ENCODE results near the gene PDE6H. TPM values are rescaled to one million over a fixed set of nuclear protein-coding genes. Genes with fewer than 3 reads are reported as not detected.

Gene PDE6H
- total RNA-seq, 3 donors from 2014 or later = not detected

GRCh38 chr12:14974633-14975032, 1.8 kb downstream of the PDE6H start:
- H3K4me1 Mint-ChIP-seq (ENCODE audit: low read depth) = peaks cover 37% of the 10 kb centered on the region
- H3K9me3 Mint-ChIP-seq = no peaks in the 10 kb centered on the region
- no peaks in the 10 kb centered on the region for H3K27me3 Mint-ChIP-seq (ENCODE audit: low read depth)
- H3K4me3 Mint-ChIP-seq = no peak overlapping the region
- no peaks in the 10 kb centered on the region for H3K36me3 Mint-ChIP-seq (ENCODE audit: insufficient read depth)
- DNase-seq (no peak), ATAC-seq (no peak)

- no peak for ATAC-seq
- Mint-ChIP-seq H3K4me1 (ENCODE audit: low read depth) (peaks cover 41% of the 10 kb centered on the region), H3K27me3 (ENCODE audit: low read depth) (no peaks in the 10 kb centered on the region), H3K36me3 (ENCODE audit: insufficient read depth) (no peaks in the 10 kb centered on the region), H3K4me3 (no peak overlapping the region), H3K9me3 (no peaks in the 10 kb centered on the region)
- no peak for DNase-seq
Observed at GRCh38 chr12:14975457-14975856, 2.6 kb downstream of the PDE6H start.

GRCh38 chr12:14976658-14977057, 3.8 kb downstream of the PDE6H start:
- H3K9me3 Mint-ChIP-seq = no peaks in the 10 kb centered on the region
- H3K36me3 Mint-ChIP-seq (ENCODE audit: insufficient read depth) = no peaks in the 10 kb centered on the region
- H3K4me3 Mint-ChIP-seq = no peak overlapping the region
- no peaks in the 10 kb centered on the region for H3K27me3 Mint-ChIP-seq (ENCODE audit: low read depth)
- ATAC-seq (no peak), DNase-seq (no peak)
- H3K4me1 Mint-ChIP-seq (ENCODE audit: low read depth) = peaks cover 48% of the 10 kb centered on the region

DNA sequence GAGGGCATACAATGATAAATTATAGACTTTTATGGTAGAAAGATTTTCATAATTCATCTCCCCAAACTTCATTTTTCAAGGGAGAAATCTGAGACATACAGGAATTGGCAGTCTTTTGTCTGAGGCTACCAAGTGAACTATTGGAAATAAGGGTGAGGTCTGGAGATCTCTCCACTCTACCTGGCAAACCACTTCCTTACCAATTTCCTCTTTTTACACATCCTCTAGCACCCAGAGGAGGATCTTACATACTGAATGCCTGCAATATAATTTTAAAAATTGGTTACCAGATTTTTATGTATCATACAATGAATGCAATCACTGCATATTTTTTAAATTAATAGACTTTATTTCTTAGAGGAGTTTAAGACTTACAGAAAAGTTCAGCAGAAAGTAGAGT, 6.6 kb downstream of the PDE6H start:
- Mint-ChIP-seq H3K4me3 (no peak overlapping the region), H3K4me1 (ENCODE audit: low read depth) (peaks cover 53% of the 10 kb centered on the region), H3K9me3 (no peaks in the 10 kb centered on the region), H3K27me3 (ENCODE audit: low read depth) (no peaks in the 10 kb centered on the region), H3K36me3 (ENCODE audit: insufficient read depth) (no peaks in the 10 kb centered on the region)
- no peak for DNase-seq
- no peak for ATAC-seq

GRCh38 chr12:14981049-14981448, 8.2 kb downstream of the PDE6H start:
- Mint-ChIP-seq H3K9me3 (no peaks in the 10 kb centered on the region), H3K4me1 (ENCODE audit: low read depth) (peaks cover 56% of the 10 kb centered on the region), H3K4me3 (no peak overlapping the region), H3K27me3 (ENCODE audit: low read depth) (no peaks in the 10 kb centered on the region), H3K36me3 (ENCODE audit: insufficient read depth) (no peaks in the 10 kb centered on the region)
- DNase-seq = no peak
- ATAC-seq = no peak

DNA sequence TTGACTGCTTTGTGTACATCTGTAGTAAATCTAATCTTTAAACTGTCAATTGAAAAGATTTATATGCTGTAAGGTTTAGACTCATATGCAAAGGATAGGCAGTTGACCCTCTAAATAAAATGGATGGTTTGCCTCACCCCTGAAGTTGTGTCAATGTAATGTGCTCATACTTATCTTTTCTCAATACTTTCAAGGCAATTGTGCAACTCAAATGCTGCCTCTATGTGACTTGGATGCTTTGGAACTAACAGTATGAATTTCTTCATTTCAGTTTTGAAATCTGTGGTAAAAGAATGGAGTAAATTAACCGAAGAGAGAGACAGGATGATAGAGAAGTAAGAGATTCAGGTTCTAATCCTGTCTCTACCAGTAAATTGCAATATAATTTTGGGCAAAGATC, 9.7 kb downstream of the PDE6H start:
- Mint-ChIP-seq H3K4me3 (no peak overlapping the region), H3K36me3 (ENCODE audit: insufficient read depth) (no peaks in the 10 kb centered on the region)

DNA sequence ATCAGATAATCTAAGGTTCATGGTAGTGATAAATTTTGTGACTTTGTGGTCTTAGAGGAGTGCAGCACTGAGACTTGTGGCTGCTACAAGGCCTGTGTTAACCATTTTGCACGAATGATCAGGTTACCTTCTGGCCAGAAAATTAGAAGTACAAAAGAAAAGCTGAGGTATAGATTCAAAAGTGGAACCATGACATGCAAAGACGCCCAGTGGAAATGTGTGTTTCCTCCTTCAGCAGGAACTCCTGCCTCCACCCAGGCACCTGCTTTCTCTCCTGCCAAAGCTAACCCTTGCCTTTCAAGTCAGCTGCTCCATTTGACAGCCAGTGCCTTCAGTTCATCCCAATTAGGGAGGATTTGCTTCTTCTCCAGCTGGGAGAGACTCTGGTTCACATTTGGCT, 10.1 kb downstream of the PDE6H start:
- H3K36me3 Mint-ChIP-seq (ENCODE audit: insufficient read depth) = no peaks in the 10 kb centered on the region
- H3K4me1 Mint-ChIP-seq (ENCODE audit: low read depth) = peaks cover 54% of the 10 kb centered on the region
- DNase-seq (no peak), ATAC-seq (no peak)
- no peaks in the 10 kb centered on the region for H3K9me3 Mint-ChIP-seq
- H3K4me3 Mint-ChIP-seq = no peak overlapping the region
- no peaks in the 10 kb centered on the region for H3K27me3 Mint-ChIP-seq (ENCODE audit: low read depth)

More for the DNA sequence above, 9.7 kb downstream of the PDE6H start:
- H3K27me3 Mint-ChIP-seq (ENCODE audit: low read depth) = no peaks in the 10 kb centered on the region
- H3K9me3 Mint-ChIP-seq = no peaks in the 10 kb centered on the region
- peaks cover 56% of the 10 kb centered on the region for H3K4me1 Mint-ChIP-seq (ENCODE audit: low read depth)
- no peak for ATAC-seq
- DNase-seq = no peak

- Mint-ChIP-seq H3K36me3 (ENCODE audit: insufficient read depth) (no peaks in the 10 kb centered on the region), H3K4me3 (no peak overlapping the region), H3K27me3 (ENCODE audit: low read depth) (no peaks in the 10 kb centered on the region), H3K9me3 (no peaks in the 10 kb centered on the region), H3K4me1 (ENCODE audit: low read depth) (peaks cover 47% of the 10 kb centered on the region)
- DNase-seq (no peak), ATAC-seq (no peak)
Observed at GRCh38 chr12:14984036-14984435, 11.2 kb downstream of the PDE6H start.

GRCh38 chr12:14984766-14985285, 12.0 kb downstream of the PDE6H start:
- peaks cover 48% of the 10 kb centered on the region for H3K4me1 Mint-ChIP-seq (ENCODE audit: low read depth)

DNA sequence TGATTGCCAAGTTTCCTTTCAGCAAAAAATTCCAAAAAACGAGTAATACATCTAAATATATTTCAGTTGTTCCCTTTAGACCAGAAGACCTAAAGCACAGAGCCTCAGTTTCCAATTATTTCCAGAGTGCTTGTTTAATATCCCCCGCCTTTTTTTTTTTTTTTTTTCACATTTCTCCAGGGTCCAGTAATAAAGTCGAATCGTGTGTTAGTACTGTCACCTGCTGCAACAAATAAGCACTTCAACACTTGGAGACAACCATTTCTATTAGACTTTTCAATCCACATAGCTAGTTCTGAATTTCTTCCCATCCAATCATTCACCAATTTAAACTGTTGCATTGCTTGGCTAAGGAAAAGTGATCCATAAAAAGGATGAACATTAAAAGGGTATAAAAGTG, 13.6 kb downstream of the PDE6H start:
- no peak for ATAC-seq
- no peak for DNase-seq
- Mint-ChIP-seq H3K4me3 (no peak overlapping the region), H3K27me3 (ENCODE audit: low read depth) (no peaks in the 10 kb centered on the region), H3K9me3 (peaks cover 5% of the 10 kb centered on the region), H3K36me3 (ENCODE audit: insufficient read depth) (no peaks in the 10 kb centered on the region), H3K4me1 (ENCODE audit: low read depth) (peaks cover 35% of the 10 kb centered on the region)

More at GRCh38 chr12:14984766-14985285, 12.0 kb downstream of the PDE6H start:
- no peaks in the 10 kb centered on the region for H3K27me3 Mint-ChIP-seq (ENCODE audit: low read depth)
- ATAC-seq (no peak), DNase-seq (no peak)
- no peaks in the 10 kb centered on the region for H3K36me3 Mint-ChIP-seq (ENCODE audit: insufficient read depth)
- H3K4me3 Mint-ChIP-seq = no peak overlapping the region
- no peaks in the 10 kb centered on the region for H3K9me3 Mint-ChIP-seq

DNA sequence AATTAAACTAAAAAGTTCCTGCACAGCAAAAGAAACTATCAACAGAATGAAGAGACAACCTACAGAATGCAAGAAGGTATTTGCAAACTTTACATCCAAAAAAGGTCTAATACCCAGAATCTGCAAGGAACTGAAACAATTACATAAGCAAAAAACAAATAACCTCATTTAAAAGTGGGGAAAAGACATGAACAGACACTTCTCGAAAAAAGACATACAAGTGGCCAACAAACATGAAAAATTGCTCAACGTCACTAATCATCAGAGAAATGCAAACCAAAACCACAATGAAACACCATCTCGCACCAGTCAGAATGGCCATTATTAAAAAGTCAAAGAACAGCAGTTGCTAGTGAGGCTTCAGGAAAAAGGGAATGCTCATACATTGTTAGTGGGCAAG, 15.2 kb downstream of the PDE6H start:
- no peak for DNase-seq
- Mint-ChIP-seq H3K4me1 (ENCODE audit: low read depth) (peaks cover 24% of the 10 kb centered on the region), H3K9me3 (peaks cover 6% of the 10 kb centered on the region), H3K36me3 (ENCODE audit: insufficient read depth) (no peaks in the 10 kb centered on the region), H3K4me3 (no peak overlapping the region), H3K27me3 (ENCODE audit: low read depth) (no peaks in the 10 kb centered on the region)
- ATAC-seq = no peak

DNA sequence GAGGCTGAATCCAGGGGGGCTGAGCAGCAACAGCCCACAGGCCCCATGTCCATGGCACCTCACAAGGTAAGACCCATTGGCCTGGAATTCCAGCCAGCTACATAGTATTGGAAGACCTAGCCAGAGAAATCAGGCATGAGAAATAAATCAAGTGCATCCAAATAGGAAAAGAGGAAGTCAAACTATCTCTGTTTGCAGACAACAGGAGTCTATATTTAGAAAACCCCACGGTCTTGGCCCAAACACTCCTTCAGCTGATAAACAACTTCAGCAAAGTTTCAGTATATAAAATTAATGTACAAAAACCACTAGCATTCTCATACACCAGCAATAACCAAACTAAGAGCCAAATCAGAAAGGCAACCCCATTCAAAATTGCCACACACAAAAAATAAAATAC, 16.9 kb downstream of the PDE6H start:
- Mint-ChIP-seq H3K4me1 (ENCODE audit: low read depth) (peaks cover 28% of the 10 kb centered on the region), H3K9me3 (peaks cover 6% of the 10 kb centered on the region), H3K27me3 (ENCODE audit: low read depth) (no peaks in the 10 kb centered on the region), H3K36me3 (ENCODE audit: insufficient read depth) (no peaks in the 10 kb centered on the region), H3K4me3 (no peak overlapping the region)
- ATAC-seq = no peak
- DNase-seq = no peak

DNA sequence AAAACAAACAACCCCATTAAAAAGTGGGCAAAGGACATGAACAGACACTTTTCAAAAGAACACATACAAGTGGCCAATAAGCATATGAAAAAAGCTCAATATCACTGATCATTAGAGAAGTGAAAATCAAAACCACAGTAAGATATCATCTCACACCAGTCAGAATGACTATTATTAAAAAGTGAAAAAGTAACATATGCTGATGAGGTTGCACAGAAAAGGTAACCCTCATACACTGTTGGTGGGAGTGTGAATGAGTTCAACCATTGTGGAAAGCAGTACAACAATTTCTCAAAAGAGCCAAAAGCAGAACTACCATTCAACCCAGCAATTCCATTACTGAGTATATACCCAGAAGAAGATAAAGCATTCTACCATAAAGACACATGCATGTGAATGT, 18.2 kb downstream of the PDE6H start:
- Mint-ChIP-seq H3K4me1 (ENCODE audit: low read depth) (peaks cover 38% of the 10 kb centered on the region), H3K4me3 (no peak overlapping the region), H3K36me3 (ENCODE audit: insufficient read depth) (no peaks in the 10 kb centered on the region), H3K9me3 (peaks cover 6% of the 10 kb centered on the region), H3K27me3 (ENCODE audit: low read depth) (no peaks in the 10 kb centered on the region)
- ATAC-seq (no peak), DNase-seq (no peak)

GRCh38 chr12:14992673-14993072, 19.8 kb downstream of the PDE6H start:
- no peak for ATAC-seq
- H3K36me3 Mint-ChIP-seq (ENCODE audit: insufficient read depth) = no peaks in the 10 kb centered on the region
- H3K4me1 Mint-ChIP-seq (ENCODE audit: low read depth) = peaks cover 38% of the 10 kb centered on the region
- no peaks in the 10 kb centered on the region for H3K27me3 Mint-ChIP-seq (ENCODE audit: low read depth)
- no peak for DNase-seq
- H3K4me3 Mint-ChIP-seq = no peak overlapping the region
- H3K9me3 Mint-ChIP-seq = peaks cover 6% of the 10 kb centered on the region

DNA sequence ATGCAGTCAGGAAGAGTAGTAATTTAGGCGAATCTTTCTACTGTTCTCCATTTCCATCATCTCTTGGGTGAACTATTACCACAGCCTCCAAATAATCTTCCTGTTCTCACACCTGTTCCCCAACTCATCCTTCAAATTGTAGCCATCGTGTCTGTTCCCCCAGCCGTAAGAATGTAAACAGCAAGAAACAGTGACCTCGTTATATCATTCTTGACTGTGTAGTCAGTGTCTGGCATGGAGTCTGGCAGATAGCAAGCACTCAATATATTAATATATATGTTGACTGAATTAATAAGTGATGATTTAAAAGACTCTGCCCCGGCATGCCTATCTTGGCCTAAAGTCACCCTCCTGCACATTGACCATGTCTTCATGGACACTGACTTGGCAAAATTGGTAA, 20.3 kb downstream of the PDE6H start:
- Mint-ChIP-seq H3K9me3 (peaks cover 6% of the 10 kb centered on the region), H3K4me3 (no peak overlapping the region), H3K4me1 (ENCODE audit: low read depth) (peaks cover 37% of the 10 kb centered on the region), H3K27me3 (ENCODE audit: low read depth) (peaks cover under 1% of the 10 kb centered on the region), H3K36me3 (ENCODE audit: insufficient read depth) (no peaks in the 10 kb centered on the region)
- DNase-seq (no peak), ATAC-seq (no peak)

All from activated T-cell treated with anti-CD3 and anti-CD28 coated beads, Interleukin-2, amount 50 U/mL, for 4 hours (primary cell).